OCI-LY1 (cell line): ENCODE measurements around the gene MCM6.

Source experiments
- H2AFZ ChIP-seq: fragments of 200-600 bp; sonication (generic), shearing (Covaris generic); 2 replicates; pipeline ENCODE4 v1.6.0; 2014; ENCODE audit warnings: antibody characterized with exemption, mild to moderate bottlenecking, low read length
- H3F3A ChIP-seq: fragments of 200-600 bp; sonication (generic), shearing (Covaris generic); 2 replicates; pipeline ENCODE4 v1.6.0; 2014; ENCODE audit warnings: mild to moderate bottlenecking, antibody characterized with exemption, low read length, moderate library complexity; ENCODE audit not compliant: insufficient read depth
- H3K27ac ChIP-seq: fragments of 200-600 bp; sonication (generic); 2 replicates; pipeline ENCODE4 v1.5.1; 2014; ENCODE audit warnings: low read length, mixed run types, mild to moderate bottlenecking, low read depth; ENCODE audit not compliant: poor library complexity, severe bottlenecking
- H3K27me3 ChIP-seq: fragments of 200-600 bp; sonication (generic); 2 replicates; pipeline ENCODE4 v1.6.0; 2014; ENCODE audit warnings: antibody characterized with exemption, mild to moderate bottlenecking, low read length, moderate library complexity; ENCODE audit not compliant: insufficient read depth
- H3K36me3 ChIP-seq: fragments of 200-600 bp; sonication (generic); 2 replicates; pipeline ENCODE4 v1.6.1; 2014; ENCODE audit warnings: mild to moderate bottlenecking, antibody characterized with exemption, low read length, moderate library complexity, mixed read lengths; ENCODE audit not compliant: insufficient read depth
- H3K4me1 ChIP-seq: fragments of 200-600 bp; sonication (generic); 2 replicates; pipeline ENCODE4 v1.5.1; 2014; ENCODE audit warnings: mild to moderate bottlenecking, low read length, moderate library complexity; ENCODE audit not compliant: insufficient read depth, severe bottlenecking
- H3K4me2 ChIP-seq: fragments of 200-600 bp; sonication (generic), shearing (Covaris generic); 2 replicates; pipeline ENCODE4 v1.6.1; 2014; ENCODE audit warnings: low read length
- H3K4me3 ChIP-seq: fragments of 200-600 bp; sonication (generic); 2 replicates; pipeline ENCODE4 v1.5.1; 2014; ENCODE audit warnings: low read length, low read depth, mild to moderate bottlenecking, mixed read lengths; ENCODE audit not compliant: poor library complexity, severe bottlenecking
- H3K79me2 ChIP-seq: fragments of 200-600 bp; shearing (Covaris generic); 2 replicates; pipeline ENCODE4 v1.6.1; 2016; ENCODE audit warnings: mixed run types, low read length, mixed read lengths; ENCODE audit not compliant: insufficient read depth
- H3K9ac ChIP-seq: fragments of 200-600 bp; sonication (generic), shearing (Covaris generic); 2 replicates; pipeline ENCODE4 v1.6.1; 2014; ENCODE audit warnings: mild to moderate bottlenecking, low read length, mixed read lengths
- H3K9me2 ChIP-seq: fragments of 200-600 bp; sonication (generic), shearing (Covaris generic); 2 replicates; pipeline ENCODE4 v1.6.1; 2014; ENCODE audit warnings: low read depth, mild to moderate bottlenecking, low read length, mixed read lengths
- H3K9me3 ChIP-seq: fragments of 200-600 bp; shearing (Covaris generic); 2 replicates; pipeline ENCODE4 v1.6.1; 2014; ENCODE audit warnings: low read length, mixed read lengths
- H4K20me1 ChIP-seq: fragments of 200-600 bp; sonication (generic), shearing (Covaris generic); 2 replicates; pipeline ENCODE4 v1.6.0; 2016; ENCODE audit warnings: mild to moderate bottlenecking, low read length; ENCODE audit not compliant: insufficient read depth
- CTCF ChIP-seq: fragments of 200-600 bp; sonication (generic), shearing (Covaris generic); IDR thresholded peaks from 2 replicates; pipeline ENCODE4 v1.5.1; 2017; ENCODE audit warnings: mild to moderate bottlenecking, antibody characterized with exemption, low read length, moderate library complexity, mixed read lengths
- EZH2 ChIP-seq: fragments of 200-600 bp; sonication (generic), shearing (Covaris generic); IDR thresholded peaks from 2 replicates; pipeline ENCODE4 v1.8.0; 2017; ENCODE audit warnings: borderline replicate concordance, mixed run types, mild to moderate bottlenecking, antibody characterized with exemption, low read length, moderate library complexity, mixed read lengths

MCM6 gene

GRCh38 chr2:135899567-135899966, 23.3 kb upstream of the MCM6 start:
- H3K4me3 ChIP-seq: no peak overlapping the region
- no peaks in the 10 kb centered on the region for H3K4me1 ChIP-seq
- TF ChIP-seq EZH2: no peak
- TF ChIP-seq CTCF: no peak
- no peaks in the 10 kb centered on the region for H4K20me1 ChIP-seq
- H3K27ac ChIP-seq: no peak overlapping the region
- no peaks in the 10 kb centered on the region for H3K9me3 ChIP-seq
- H3K79me2 ChIP-seq: no peaks in the 10 kb centered on the region
- no peaks in the 10 kb centered on the region for H3K9me2 ChIP-seq
- H3K27me3 ChIP-seq: no peaks in the 10 kb centered on the region
- H2AFZ ChIP-seq: no peak overlapping the region
- no peak overlapping the region for H3K4me2 ChIP-seq
- no peaks in the 10 kb centered on the region for H3F3A ChIP-seq
- H3K9ac ChIP-seq: no peak overlapping the region
- no peaks in the 10 kb centered on the region for H3K36me3 ChIP-seq

GRCh38 chr2:135898234-135898786, 22.1 kb upstream of the MCM6 start:
- Histone ChIP-seq H3K79me2 (no peaks in the 10 kb centered on the region), H3K4me3 (no peak overlapping the region), H3K4me1 (peaks cover 6% of the 10 kb centered on the region), H4K20me1 (no peaks in the 10 kb centered on the region), H3K9ac (no peak overlapping the region), H3K9me3 (no peaks in the 10 kb centered on the region), H3K9me2 (no peaks in the 10 kb centered on the region), H3F3A (no peaks in the 10 kb centered on the region), H3K36me3 (no peaks in the 10 kb centered on the region), H3K4me2 (no peak overlapping the region), H2AFZ (no peak overlapping the region), H3K27ac (no peak overlapping the region), H3K27me3 (no peaks in the 10 kb centered on the region)
- TF ChIP-seq CTCF (no peak), EZH2 (no peak)

GRCh38 chr2:135894930-135895329, 18.7 kb upstream of the MCM6 start:
- Histone ChIP-seq H3K27ac (no peak overlapping the region), H3K36me3 (no peaks in the 10 kb centered on the region), H3K9me3 (no peaks in the 10 kb centered on the region), H3K4me1 (peaks cover 9% of the 10 kb centered on the region), H3K4me3 (no peak overlapping the region), H2AFZ (no peak overlapping the region), H3K9ac (no peak overlapping the region), H3K27me3 (no peaks in the 10 kb centered on the region), H3F3A (no peaks in the 10 kb centered on the region), H4K20me1 (no peaks in the 10 kb centered on the region), H3K4me2 (no peak overlapping the region), H3K79me2 (no peaks in the 10 kb centered on the region), H3K9me2 (no peaks in the 10 kb centered on the region)
- TF ChIP-seq EZH2 (no peak), CTCF (no peak)
